ENCODE data around the gene SLC24A5. TPM values are rescaled to one million over a fixed set of nuclear protein-coding genes. Genes with fewer than 3 reads are reported as not detected.

Gene SLC24A5
- total and polyA plus RNA-seq, 4 donors: not detected

DNA sequence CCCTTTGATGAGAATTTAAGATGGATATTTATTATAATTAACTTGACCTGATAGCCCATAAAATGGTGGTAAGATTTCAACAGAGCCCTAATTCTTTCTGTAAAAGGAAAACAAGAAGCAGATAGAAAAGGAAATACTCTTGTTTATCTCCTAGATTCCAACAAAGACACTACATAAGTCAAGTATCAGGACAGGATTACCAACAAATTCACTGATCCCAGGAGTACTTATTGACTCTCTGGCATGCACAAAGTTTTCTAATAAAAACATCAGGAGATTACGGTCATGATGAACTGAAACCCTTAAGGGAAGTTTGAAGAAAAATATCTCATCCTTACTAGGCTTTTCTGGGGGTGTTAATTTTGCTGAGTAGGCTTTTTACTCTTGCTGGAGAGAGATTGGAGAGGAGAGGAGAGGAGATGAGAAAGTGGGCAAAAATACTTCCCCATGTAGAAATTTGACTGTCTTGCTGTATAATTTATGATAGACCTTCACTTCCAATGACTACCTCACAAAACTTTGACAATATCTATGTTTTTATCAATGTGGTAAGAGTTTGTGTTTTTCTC lies 43.1 kb upstream of the SLC24A5 start:
- 82% methylated on average over 1 of the region's 1 CpG for WGBS
- TF ChIP-seq NR2F2 (IDR thresholded peaks at IDR 0.05): no peak
- TF ChIP-seq, protein P1, sequence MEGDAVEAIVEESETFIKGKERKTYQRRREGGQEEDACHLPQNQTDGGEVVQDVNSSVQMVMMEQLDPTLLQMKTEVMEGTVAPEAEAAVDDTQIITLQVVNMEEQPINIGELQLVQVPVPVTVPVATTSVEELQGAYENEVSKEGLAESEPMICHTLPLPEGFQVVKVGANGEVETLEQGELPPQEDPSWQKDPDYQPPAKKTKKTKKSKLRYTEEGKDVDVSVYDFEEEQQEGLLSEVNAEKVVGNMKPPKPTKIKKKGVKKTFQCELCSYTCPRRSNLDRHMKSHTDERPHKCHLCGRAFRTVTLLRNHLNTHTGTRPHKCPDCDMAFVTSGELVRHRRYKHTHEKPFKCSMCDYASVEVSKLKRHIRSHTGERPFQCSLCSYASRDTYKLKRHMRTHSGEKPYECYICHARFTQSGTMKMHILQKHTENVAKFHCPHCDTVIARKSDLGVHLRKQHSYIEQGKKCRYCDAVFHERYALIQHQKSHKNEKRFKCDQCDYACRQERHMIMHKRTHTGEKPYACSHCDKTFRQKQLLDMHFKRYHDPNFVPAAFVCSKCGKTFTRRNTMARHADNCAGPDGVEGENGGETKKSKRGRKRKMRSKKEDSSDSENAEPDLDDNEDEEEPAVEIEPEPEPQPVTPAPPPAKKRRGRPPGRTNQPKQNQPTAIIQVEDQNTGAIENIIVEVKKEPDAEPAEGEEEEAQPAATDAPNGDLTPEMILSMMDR (IDR thresholded peaks at IDR 0.05; ENCODE audit: low read depth, low read length, missing input control): no peak
- TF ChIP-seq RXRA (IDR thresholded peaks at IDR 0.05): no peak
- TF ChIP-seq, protein P2, sequence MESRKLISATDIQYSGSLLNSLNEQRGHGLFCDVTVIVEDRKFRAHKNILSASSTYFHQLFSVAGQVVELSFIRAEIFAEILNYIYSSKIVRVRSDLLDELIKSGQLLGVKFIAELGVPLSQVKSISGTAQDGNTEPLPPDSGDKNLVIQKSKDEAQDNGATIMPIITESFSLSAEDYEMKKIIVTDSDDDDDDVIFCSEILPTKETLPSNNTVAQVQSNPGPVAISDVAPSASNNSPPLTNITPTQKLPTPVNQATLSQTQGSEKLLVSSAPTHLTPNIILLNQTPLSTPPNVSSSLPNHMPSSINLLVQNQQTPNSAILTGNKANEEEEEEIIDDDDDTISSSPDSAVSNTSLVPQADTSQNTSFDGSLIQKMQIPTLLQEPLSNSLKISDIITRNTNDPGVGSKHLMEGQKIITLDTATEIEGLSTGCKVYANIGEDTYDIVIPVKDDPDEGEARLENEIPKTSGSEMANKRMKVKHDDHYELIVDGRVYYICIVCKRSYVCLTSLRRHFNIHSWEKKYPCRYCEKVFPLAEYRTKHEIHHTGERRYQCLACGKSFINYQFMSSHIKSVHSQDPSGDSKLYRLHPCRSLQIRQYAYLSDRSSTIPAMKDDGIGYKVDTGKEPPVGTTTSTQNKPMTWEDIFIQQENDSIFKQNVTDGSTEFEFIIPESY (IDR thresholded peaks at IDR 0.05): no peak
- no peak for TF ChIP-seq FOXA2 (IDR thresholded peaks at IDR 0.05)
- no peak for TF ChIP-seq SP1 (IDR thresholded peaks at IDR 0.05)
- no peak for TF ChIP-seq RAD21 (IDR thresholded peaks at IDR 0.05)
- TF ChIP-seq, protein P3, sequence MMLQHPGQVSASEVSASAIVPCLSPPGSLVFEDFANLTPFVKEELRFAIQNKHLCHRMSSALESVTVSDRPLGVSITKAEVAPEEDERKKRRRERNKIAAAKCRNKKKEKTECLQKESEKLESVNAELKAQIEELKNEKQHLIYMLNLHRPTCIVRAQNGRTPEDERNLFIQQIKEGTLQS (IDR thresholded peaks at IDR 0.05): no peak
- TF ChIP-seq, protein P4, sequence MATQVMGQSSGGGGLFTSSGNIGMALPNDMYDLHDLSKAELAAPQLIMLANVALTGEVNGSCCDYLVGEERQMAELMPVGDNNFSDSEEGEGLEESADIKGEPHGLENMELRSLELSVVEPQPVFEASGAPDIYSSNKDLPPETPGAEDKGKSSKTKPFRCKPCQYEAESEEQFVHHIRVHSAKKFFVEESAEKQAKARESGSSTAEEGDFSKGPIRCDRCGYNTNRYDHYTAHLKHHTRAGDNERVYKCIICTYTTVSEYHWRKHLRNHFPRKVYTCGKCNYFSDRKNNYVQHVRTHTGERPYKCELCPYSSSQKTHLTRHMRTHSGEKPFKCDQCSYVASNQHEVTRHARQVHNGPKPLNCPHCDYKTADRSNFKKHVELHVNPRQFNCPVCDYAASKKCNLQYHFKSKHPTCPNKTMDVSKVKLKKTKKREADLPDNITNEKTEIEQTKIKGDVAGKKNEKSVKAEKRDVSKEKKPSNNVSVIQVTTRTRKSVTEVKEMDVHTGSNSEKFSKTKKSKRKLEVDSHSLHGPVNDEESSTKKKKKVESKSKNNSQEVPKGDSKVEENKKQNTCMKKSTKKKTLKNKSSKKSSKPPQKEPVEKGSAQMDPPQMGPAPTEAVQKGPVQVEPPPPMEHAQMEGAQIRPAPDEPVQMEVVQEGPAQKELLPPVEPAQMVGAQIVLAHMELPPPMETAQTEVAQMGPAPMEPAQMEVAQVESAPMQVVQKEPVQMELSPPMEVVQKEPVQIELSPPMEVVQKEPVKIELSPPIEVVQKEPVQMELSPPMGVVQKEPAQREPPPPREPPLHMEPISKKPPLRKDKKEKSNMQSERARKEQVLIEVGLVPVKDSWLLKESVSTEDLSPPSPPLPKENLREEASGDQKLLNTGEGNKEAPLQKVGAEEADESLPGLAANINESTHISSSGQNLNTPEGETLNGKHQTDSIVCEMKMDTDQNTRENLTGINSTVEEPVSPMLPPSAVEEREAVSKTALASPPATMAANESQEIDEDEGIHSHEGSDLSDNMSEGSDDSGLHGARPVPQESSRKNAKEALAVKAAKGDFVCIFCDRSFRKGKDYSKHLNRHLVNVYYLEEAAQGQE (IDR thresholded peaks at IDR 0.05): no peak
- TF ChIP-seq, protein P5, sequence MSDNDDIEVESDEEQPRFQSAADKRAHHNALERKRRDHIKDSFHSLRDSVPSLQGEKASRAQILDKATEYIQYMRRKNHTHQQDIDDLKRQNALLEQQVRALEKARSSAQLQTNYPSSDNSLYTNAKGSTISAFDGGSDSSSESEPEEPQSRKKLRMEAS (IDR thresholded peaks at IDR 0.05): no peak
- no peak for TF ChIP-seq YY1 (IDR thresholded peaks at IDR 0.05)
- TF ChIP-seq JUND (IDR thresholded peaks at IDR 0.05): no peak
- no peak for TF ChIP-seq HNF4G (IDR thresholded peaks at IDR 0.05)
- no peak for TF ChIP-seq TAF1 (conservative IDR thresholded peaks at IDR 0.05)
- TF ChIP-seq FOXA1 (IDR thresholded peaks at IDR 0.05): no peak
- TF ChIP-seq EGR1 (IDR thresholded peaks at IDR 0.05; ENCODE audit: low read depth in 2 of 2): no peak
- no peak for TF ChIP-seq HNF4A (conservative IDR thresholded peaks at IDR 0.05)
- no peak overlapping the region for H3K9ac ChIP-seq (ENCODE audit: low read depth in 1 of 2, low read length in 2 of 2)
- H3K27ac ChIP-seq (ENCODE audit: low read depth in 1 of 2, low read length in 2 of 2): no peak overlapping the region
- DNase-seq (ENCODE audit: low spot score): no peak
- H3K4me3 ChIP-seq (ENCODE audit: low read depth in 1 of 3, low read length in 3 of 3): no peak overlapping the region
- H3K27me3 ChIP-seq (ENCODE audit: control insufficient read depth in 4 of 4, insufficient read depth in 4 of 4, low read length in 3 of 4): peaks cover 0 to 3% (median 0%) of the 10 kb centered on the region in 4 donors
- H3K36me3 ChIP-seq (ENCODE audit: control insufficient read depth in 4 of 4, insufficient read depth in 3 of 4, low read depth in 1 of 4, low read length in 3 of 4): no peaks in the 10 kb centered on the region
- no peaks in the 10 kb centered on the region for H3K4me1 ChIP-seq (ENCODE audit: control insufficient read depth in 4 of 4, insufficient read depth in 4 of 4, low read length in 3 of 4)
- peaks cover 0 to 2% (median 0%) of the 10 kb centered on the region in 4 donors for H3K9me3 ChIP-seq (ENCODE audit: control insufficient read depth in 4 of 4, low read length in 3 of 4)

Data from liver (tissue), 9 donors.